HG03135 (cell line): ENCODE results near the gene CMIP.
"Not testable (repeated sequence)": the region's sequence is repeated elsewhere in the genome, so short reads cannot be mapped to it uniquely, and the experiment has no call there.

Source experiments
- ATAC-seq: cut with Tn5 transposase; IDR thresholded peaks from one replicate; pipeline ENCODE4 v1.9.1; 2021; ENCODE audit warnings: mild to moderate bottlenecking, moderate library complexity; ENCODE audit not compliant: unreplicated experiment

CMIP gene

DNA sequence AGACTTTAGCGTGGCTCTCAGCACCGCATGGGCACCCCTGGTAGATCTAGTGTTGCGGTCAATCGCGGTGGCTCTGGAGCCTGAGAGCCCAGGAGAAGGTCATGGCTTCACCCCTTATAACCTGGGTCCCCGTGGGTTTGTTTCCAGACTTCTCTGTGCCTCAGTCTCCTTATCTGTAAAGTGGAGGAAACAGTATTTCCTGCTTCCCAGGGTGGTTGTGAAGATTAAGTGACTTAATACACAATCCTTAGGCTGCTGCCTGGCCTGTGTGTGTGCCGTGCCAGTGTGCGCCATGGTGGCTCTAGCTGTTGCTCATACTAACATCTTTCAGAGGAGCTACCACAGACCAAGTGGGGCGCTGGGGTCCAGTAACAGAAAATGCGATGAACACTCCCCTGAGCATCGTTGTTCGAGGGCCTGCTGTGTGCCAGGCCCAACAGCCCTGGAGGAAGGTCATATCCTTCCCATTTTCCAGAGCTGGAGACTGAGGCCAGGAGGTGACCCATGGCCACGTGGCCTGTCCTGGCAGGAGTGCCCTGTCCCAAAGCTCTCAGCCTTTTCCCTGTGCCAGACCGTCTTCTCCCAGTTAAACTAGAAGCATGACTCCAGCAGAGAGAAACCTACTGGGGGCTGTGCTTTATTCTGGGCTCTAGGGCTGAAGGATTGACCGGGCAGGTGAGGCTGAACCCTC, 70.1 kb downstream of the CMIP start:
- ATAC-seq, result no peak

DNA sequence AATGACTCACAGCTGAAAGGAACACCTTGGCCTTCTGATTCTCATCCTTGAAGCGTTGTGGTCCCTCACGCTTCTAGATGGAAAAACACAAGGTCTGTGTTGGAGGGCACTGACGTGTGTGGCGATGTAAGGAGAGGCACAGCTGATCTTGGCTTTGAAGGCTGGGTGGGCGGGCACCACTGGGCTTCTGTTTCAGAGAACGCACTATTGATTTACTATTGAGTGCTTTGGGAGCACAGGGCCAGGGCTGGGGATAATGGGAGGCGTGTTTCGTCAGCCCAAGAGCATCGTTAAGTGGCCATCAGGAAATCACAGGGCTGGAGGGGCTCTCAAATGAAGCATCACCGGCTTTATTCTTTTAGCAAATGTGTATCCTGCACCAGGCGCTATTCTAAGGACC, 70.7 kb downstream of the CMIP start:
- no peak for ATAC-seq

DNA sequence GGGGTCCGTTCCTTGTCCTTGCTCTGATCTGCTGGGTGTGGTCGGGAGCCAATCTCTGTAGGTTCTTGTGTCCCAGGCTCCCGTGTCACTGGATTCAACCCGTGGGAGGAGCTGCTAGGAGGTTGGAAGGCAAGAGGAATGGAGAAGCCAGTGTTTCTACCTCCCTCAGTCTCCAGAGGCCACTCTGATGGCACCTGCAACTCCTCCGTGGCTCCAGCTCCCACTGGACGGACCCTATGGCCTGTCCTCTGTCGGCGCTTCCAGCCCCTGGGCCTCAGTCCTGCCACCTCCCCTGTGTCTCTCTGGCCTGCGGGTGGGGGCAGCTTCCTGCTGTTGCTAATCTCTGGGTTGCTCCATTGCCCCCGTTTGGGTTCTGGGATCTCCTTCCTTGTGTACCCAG, 71.1 kb downstream of the CMIP start:
- no peak for ATAC-seq

DNA sequence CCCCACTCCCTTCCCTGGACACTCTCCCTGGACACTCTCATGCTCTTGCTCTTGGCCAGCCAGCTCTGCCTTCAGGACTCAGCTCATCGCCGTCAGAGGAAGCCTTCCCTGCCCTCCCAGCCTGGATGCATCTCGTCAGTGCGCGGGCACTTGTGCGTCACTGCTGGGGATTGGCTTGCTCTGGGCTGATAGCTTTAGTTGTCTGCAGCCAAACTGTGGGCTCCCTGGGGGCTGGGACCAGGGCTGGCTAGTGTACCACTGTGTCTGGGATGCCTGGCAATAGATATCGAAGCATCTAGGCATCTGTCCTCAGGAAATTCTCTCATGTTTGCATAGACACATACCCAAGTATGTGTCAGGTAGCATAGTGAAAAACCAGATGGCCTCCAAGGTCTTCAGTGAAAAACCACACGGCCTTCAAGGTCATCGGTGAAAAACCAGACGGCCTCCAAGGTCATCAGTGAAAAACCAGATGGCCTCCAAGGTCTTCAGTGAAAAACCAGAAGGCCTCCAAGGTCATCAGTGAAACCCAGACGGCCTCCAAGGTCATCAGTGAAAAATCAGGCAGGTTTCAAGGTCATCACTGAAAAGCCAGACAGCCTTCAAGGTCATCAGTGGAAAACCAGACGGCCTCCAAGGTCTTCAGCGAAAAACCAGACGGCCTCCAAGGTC, 72.0 kb downstream of the CMIP start:
- ATAC-seq, result no peak

DNA sequence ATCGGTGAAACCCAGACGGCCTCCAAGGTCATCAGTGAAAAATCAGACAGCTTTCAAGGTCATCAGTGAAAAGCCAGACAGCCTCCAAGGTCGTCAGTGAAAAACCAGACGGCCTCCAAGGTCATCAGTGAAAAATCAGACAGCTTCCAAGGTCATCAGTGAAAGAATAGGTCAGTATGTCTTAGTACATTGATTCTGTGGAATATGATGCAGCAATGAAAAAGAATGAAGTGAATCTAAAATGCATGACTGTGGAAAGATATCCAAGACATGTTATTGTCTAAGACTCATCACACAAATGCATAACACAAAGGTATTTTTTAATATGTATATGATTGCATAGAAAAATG, 72.5 kb downstream of the CMIP start:
- ATAC-seq, result no peak

DNA sequence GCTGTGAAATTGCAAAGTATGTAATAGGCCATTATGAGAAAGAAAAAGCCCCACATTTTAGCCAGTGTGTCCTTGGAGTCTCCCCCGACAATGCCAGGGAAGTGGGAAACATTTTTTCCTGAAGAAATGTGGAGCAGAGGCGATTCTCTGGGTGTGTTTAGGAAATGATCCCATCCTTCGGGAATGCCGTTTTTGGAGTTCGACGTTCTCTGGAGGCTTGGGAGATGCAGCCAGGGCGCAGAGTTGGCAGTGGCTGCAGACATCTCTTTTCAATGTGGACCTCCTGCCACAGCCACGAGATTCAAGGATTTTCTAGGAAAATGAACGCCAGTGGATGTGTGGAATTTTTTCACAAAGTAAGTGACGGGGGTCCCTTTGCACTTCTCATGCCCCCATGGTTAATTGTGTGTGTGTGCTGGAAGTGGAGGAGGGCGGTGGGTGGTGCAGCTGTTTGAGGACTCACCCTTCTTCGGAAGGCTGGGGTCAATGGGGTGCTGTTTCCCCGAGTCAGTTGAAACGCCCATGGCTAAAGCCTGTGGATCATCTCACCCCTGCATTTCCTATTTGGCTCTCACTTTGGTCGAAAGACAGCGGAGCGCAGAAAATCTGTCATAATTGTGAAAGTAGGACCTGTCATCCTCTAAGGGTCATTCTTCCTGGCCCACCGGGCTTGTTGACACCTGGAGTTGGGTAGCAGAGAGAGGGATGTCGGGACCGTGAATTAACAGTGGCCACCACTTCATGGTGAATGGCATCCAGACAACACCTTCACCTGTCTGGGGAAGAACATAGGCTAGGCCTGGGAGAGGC, 73.2 kb downstream of the CMIP start:
- ATAC-seq, result no peak

DNA sequence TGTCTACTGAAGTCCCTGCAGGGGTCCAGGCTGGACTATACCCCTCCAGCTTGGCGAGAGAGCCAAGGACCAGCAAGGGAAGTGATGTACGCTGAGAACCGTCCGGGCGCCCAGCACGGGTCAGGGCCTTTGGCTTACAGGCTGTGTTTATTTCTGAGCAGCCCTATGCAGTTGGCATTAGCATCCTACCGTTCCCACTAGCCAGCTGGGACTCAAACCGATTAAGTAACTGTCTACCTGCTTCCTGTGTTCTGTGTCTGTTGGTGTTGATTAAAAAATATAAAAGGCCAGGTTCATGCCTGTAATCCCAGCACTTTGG, 73.8 kb downstream of the CMIP start:
- no peak for ATAC-seq

DNA sequence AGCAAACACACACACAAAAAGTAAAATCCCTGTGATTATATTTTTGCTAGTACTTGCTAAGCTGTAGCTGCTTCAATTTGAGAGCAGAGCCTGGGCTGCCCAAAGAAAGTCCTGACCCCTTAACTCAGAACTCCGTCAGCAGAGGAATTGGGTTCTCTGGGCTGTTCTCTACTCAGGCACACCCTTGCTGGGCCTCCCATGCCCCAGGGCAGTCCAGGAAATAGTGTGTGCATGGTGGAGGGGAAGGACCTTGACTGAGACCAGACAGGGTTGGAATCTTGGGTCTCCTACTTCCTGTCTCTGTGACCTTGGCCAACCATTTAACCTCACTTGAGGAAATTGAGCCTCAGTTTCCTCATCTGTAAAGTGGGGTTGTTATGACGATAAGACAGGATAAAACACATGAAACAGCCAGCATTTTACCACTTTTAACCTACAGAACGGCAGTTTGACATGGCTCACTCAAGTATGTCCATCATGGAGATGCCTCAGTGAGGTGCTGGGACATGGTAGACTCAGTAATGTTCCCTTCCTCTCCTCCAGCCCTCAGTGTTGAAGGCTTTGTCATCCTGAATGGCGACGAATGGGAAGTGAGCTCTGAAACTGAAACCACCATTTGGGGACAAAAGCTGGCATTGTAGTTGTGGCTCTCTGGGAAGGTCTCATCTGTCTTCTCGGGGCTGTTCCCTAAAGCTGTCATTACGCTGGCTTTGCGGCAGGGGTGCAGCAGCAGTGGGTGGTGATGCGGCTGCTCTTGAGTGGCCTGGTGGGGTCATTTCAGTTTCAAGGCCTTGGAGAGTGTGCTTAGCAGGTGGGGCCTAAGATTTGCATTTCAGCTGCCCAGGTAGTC, 74.9 kb downstream of the CMIP start:
- no peak for ATAC-seq

DNA sequence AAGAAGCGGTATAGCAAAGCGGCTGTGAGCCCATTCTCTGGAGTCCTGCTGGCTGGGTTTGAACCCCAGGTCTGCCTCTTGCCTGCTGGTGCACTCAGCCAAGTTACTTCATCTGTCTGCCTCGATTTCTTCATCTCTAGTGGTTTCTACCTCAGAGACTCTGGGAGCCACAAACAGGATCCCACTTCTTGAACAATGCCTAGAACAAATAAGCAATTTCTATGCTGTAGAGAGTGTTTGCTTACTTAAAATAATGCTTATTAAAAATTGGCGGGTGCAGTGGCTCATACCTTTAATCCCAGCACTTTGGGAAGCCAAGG, 75.5 kb downstream of the CMIP start:
- no peak for ATAC-seq

DNA sequence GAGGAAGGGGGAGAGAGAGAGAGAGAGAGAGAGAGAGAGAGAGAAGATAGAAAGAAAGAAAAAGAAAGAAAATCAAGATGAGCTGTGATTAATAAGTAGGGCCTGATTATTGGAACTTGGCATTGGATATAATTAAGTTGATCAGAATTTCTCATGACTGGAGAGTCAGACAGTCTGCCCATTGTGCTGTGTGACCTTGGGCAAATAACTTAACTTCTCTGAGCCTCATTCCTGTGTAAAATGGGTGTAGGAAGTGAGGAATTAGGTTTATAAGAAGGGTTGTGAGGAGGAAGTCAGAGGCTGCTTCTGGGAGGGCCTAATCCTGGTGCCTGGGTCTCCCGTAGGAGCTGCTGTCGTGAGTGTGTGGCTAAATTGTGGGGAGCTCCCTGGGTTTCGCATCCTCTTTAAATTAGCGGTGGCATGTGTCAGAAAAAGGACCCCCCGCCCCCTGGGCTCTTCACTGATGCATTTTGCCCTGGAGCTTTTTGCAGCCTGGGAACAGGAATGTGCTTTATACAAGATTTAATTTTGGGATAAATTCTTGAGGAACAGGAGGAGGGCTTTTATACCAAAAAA, 76.0 kb downstream of the CMIP start:
- ATAC-seq, result no peak

DNA sequence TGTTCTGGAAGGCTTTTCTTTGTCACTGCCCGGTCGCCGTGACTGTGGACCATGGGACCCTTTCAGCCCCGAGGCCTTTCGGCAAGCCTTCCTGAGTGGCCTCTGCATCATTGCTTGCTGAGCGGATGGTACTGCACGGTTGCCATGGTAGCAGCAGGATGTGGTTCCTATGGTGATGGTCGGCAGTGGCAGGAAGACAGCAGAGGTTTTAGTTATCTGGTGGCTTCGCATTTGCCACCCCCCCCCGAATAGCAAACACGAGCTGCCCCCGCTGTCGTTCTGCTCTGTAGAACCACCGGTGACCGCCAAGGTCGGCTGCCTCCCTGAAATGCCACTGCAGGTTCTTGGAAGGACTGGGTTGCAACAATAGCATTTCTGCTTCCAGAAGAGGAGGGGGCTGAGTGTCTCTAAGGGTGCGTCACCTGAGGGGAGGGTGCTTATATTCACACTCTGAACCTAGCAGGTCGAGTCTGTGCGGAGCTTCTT, 76.6 kb downstream of the CMIP start:
- ATAC-seq, result no peak

DNA sequence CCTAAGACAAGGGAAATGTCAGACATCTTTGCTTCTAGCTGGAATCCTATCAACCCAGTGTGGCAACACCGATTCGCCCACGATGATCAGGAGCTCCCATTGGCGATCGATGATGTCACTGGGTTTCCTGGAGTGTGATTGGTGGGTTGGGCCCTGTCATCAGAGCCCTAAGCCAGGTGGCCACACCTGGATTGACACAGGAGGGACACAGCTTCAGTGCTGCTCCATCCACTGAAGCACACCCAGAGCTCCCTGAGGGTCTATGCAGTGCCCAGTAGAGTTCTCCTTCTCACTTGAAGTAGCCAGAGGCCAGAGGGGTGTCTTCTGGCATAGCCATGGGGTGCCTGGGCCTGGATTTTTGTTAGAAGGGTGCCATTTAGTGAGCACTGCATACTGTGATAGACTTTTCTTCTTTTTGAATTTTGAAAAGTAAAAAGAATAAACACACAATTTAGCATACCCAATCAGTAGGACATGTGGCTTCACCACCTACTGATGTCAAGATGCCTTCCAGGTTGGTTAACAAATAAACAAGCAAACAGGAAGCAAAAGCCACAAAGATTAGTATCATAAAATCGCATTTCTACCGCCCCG, 77.6 kb downstream of the CMIP start:
- ATAC-seq, result no peak

DNA sequence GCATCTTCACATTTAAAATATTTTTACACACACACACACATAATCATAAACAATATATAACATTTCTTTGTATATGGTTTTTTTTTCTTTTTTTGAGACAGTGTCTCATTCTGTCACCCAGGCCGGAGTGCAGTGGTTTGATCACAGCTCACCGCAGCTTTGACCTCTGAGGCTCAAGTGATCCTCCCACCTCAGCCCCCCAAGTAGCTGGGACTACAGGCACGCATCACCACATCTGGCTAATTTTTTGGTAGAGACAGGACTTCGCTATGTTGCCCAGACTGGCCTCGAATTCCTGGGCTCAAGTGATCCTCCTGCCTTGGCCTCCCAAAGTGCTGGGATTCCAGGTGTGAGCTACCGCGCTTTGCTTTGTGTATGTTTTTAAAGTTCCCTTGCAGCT, 78.2 kb downstream of the CMIP start:
- not testable (repeated sequence) for ATAC-seq

DNA sequence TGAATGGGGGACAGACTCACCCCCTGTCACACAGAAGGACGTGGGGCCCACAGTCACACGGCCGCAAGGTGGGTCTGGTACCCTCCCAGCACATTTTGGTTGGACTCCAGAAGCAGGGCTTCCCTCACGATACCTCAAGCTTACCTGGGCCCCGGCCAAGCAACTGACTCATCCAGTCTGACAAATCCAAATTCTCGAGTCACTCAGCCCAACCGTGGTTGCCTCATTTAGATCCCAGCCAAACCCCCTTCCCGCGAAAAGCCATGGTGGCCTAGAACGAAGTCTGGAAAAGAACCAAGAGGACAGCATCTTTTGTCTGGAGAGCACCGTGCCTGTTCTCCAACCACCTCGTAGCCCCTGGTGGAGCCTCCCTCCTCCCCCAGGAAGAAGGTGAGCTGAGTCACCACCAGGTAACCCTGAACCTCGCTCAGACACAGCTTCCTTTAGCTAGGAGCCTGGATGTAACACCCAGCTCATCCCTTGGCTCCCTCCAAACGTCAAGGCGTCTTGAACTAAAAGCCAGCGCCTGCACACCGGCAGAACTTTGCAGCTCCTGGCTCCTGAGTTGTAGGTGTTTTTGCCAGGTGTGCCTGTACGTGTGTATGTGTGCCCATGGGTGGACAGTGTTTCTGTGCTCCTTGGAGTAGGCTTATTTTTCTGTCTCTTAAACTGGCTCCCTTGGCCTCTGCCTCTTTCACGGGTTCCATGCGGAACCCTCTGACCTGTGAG, 78.9 kb downstream of the CMIP start:
- ATAC-seq, result no peak

DNA sequence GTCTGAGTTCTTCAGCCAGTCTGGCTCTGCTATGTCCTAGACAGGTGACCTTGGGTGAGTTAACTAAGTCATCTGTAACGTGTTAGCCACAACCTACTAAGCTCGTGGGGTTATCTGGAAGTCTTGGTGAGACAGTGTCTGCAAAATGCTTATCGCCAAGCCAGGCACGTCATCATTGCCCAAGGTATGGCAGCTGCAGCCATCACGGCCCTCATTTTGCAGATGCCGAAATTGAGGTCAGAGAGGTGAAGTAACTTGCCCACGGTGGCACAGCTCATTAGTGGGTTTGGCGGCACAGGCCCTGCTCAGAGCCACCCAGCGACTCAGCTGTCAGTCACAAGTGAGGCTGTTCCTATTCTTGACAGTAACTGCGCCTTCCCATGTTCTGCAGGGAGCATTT, 79.8 kb downstream of the CMIP start:
- no peak for ATAC-seq

DNA sequence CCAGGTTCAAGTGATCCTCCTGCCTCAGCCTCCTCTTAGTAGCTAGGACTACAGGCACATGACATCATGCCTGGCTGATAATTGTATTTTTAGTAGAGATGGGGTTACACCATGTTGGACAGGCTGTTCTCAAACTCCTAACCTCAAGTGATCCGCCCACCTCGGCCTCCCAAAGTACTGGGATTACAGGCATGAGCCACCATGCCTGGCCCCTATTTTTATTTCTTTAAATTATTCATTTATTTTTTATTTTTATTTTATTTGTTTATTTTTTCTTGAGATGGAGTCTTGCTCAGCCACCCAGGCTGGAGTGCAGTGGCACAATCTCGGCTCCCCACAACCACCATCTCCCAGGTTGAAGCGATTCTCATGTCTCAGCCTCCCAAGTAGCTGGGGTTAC, 80.3 kb downstream of the CMIP start:
- ATAC-seq, result not testable (repeated sequence)

DNA sequence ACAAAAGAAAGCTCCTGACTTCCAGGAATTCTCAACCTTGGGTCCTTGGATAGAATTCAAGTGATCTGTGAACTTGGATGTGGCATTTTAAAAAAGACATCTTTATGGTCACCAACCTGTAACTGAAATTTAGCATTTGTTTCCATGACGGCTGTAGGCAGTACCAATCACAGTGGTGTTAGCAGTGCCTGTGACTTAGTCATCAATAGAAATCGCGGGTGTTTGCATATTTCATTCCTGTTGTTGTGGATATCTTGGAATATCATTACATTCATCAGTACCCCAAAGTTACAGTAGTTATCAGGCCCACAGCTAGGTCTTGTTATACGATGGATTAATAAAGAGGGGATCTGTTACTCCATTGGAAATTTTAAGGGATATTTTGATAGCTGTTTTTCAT, 81.6 kb downstream of the CMIP start:
- ATAC-seq, result no peak

DNA sequence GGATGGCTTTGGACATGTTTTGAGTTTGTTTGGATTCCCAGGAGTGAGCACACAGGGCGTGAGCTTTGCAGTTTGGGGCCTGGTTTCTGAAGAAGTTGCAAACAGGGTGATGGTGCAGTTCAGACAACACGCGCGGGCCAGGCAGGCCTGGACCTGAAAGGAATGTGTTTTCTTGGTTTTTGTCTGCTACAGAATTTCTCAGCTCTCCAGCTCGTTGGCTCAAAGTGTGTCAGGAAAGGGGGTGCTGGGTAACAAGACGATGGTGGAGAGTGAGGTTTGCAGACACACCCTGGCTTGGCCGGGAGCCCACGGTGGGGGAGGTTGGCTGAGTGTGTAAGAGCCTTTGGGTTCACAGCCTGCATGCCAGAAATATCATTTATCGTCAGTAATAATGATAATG, 82.3 kb downstream of the CMIP start:
- ATAC-seq, result no peak

DNA sequence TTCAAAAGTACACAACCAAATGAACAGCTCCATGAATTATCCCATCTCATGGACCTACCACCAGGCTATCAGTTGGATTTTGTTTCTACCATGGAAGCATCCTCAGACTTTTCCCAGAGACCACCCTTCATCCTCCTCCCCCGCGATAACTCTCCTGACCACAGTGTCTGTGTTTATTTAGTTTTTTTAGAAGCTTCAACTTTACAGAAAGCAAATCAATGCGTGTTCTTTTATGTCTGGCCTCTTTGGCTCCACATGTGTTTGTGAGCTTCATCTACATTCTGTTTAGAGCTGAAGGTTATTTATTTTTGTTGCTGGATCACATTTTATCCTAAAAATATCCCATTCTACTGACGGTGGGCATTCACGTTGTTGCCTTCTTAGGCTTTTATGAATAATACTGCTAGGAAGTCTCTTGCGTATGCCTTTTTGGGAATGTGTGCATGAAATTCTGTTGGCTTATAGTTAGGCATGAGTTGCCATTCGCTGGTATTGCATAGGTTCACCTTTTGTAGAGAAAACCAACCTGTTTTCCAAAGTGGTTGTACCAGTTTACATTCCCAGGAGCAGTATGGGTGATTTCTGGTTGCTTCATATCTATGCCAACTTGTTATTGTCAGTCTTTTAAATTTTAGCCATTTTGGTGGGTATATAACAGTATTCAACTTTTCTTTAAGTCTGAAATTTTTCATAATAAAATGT, 83.0 kb downstream of the CMIP start:
- no peak for ATAC-seq
